ENCODE data around the gene BBS4. TPM values are rescaled to one million over a fixed set of nuclear protein-coding genes. Genes with fewer than 3 reads are reported as not detected.
"Not testable (repeated sequence)": the region's sequence is repeated elsewhere in the genome, so short reads cannot be mapped to it uniquely, and the experiment has no call there.

BBS4 gene
- 23.4 and 34.5 TPM in 2 replicates for total RNA-seq (2014; rRNA removed; shearing (Covaris generic))

GRCh38 chr15:72685925-72686794 is at the start of gene BBS4, which contains the start of gene HIGD2B:
Gene BBS4 (plus strand): TSS chr15:72686207. CDS start chr15:72686228, 21 bp downstream.
Gene HIGD2B (minus strand): TSS chr15:72686182. CDS start chr15:72676374, 9,808 bp downstream.
- peak; percentile 90 for DNase-seq (ENCODE audit: low spot score)
- in situ Hi-C loops (cut with HindIII; ENCODE audit: low sequenced_read_pairs) = no loop called here

GRCh38 chr15:72636519-72637282 is 49.3 kb upstream of the BBS4 start:
- DNase-seq (ENCODE audit: low spot score) = peak; percentile 78
- in situ Hi-C loops (cut with HindIII; ENCODE audit: low sequenced_read_pairs) = not testable (repeated sequence)

- DNase-seq (ENCODE audit: low spot score); in situ Hi-C loops (cut with HindIII; ENCODE audit: low sequenced_read_pairs): not testable (repeated sequence)
Observed at GRCh38 chr15:72639759-72640483, 46.1 kb upstream of the BBS4 start.

GRCh38 chr15:72642271-72642670 is 43.7 kb upstream of the BBS4 start:
- in situ Hi-C loops (cut with HindIII; ENCODE audit: low sequenced_read_pairs); DNase-seq (ENCODE audit: low spot score): not testable (repeated sequence)

GRCh38 chr15:72648631-72649253 is 37.3 kb upstream of the BBS4 start:
- in situ Hi-C loops (cut with HindIII; ENCODE audit: low sequenced_read_pairs); DNase-seq (ENCODE audit: low spot score): not testable (repeated sequence)

GRCh38 chr15:72654397-72654796 is 31.6 kb upstream of the BBS4 start, which contains the start of gene GOLGA6B:
Gene GOLGA6B (plus strand): TSS chr15:72654697. CDS start chr15:72654738, 41 bp downstream.
- in situ Hi-C loops (cut with HindIII; ENCODE audit: low sequenced_read_pairs); DNase-seq (ENCODE audit: low spot score): not testable (repeated sequence)

- in situ Hi-C loops (cut with HindIII; ENCODE audit: low sequenced_read_pairs); DNase-seq (ENCODE audit: low spot score): not testable (repeated sequence)
Observed at GRCh38 chr15:72656014-72656413, 30.0 kb upstream of the BBS4 start.

- DNase-seq (ENCODE audit: low spot score); in situ Hi-C loops (cut with HindIII; ENCODE audit: low sequenced_read_pairs): not testable (repeated sequence)
Observed at GRCh38 chr15:72661081-72661480, 24.9 kb upstream of the BBS4 start.

- in situ Hi-C loops (cut with HindIII; ENCODE audit: low sequenced_read_pairs); DNase-seq (ENCODE audit: low spot score): not testable (repeated sequence)
Observed at GRCh38 chr15:72663931-72664330, 22.1 kb upstream of the BBS4 start.

GRCh38 chr15:72665706-72666105 is 20.3 kb upstream of the BBS4 start:
- in situ Hi-C loops (cut with HindIII; ENCODE audit: low sequenced_read_pairs); DNase-seq (ENCODE audit: low spot score): not testable (repeated sequence)

GRCh38 chr15:72669803-72670202 is 16.2 kb upstream of the BBS4 start:
- DNase-seq (ENCODE audit: low spot score); in situ Hi-C loops (cut with HindIII; ENCODE audit: low sequenced_read_pairs): not testable (repeated sequence)

GRCh38 chr15:72670656-72671352 is 15.2 kb upstream of the BBS4 start:
- in situ Hi-C loops (cut with HindIII; ENCODE audit: low sequenced_read_pairs) = not testable (repeated sequence)

GRCh38 chr15:72671525-72671924 is 14.5 kb upstream of the BBS4 start:
- DNase-seq (ENCODE audit: low spot score) = no peak
- in situ Hi-C loops (cut with HindIII; ENCODE audit: low sequenced_read_pairs) = no loop called here

More at GRCh38 chr15:72670656-72671352, 15.2 kb upstream of the BBS4 start:
- DNase-seq (ENCODE audit: low spot score) = peak; percentile 71

- in situ Hi-C loops (cut with HindIII; ENCODE audit: low sequenced_read_pairs) = no loop called here
Observed at GRCh38 chr15:72676838-72677237, 9.2 kb upstream of the BBS4 start.

GRCh38 chr15:72680931-72681330 is 5.1 kb upstream of the BBS4 start:
- in situ Hi-C loops (cut with HindIII; ENCODE audit: low sequenced_read_pairs) = no loop called here
- no peak for DNase-seq (ENCODE audit: low spot score)

More at GRCh38 chr15:72676838-72677237, 9.2 kb upstream of the BBS4 start:
- no peak for DNase-seq (ENCODE audit: low spot score)

- in situ Hi-C loops (cut with HindIII; ENCODE audit: low sequenced_read_pairs) = no loop called here
Observed at GRCh38 chr15:72682772-72683171, 3.2 kb upstream of the BBS4 start.

GRCh38 chr15:72685301-72685924 is 594 bp upstream of the BBS4 start:
- DNase-seq (ENCODE audit: low spot score) = no peak
- in situ Hi-C loops (cut with HindIII; ENCODE audit: low sequenced_read_pairs) = no loop called here

More at GRCh38 chr15:72682772-72683171, 3.2 kb upstream of the BBS4 start:
- DNase-seq (ENCODE audit: low spot score) = no peak
